HepG2 (cell line): Measurements from ENCODE around the gene DPH1. TPM values are rescaled to one million over a fixed set of nuclear protein-coding genes. Genes with fewer than 3 reads are reported as not detected.
A peak's percentile ranks its signal among the peaks of the same experiment; 100 is the strongest.

Experiments
- DMAP1 ChIP-seq: IDR thresholded peaks from 2 replicates; pipeline ENCODE4 v1.6.1; 2016
- KDM1A ChIP-seq: IDR thresholded peaks from 2 replicates; pipeline ENCODE4 v1.6.1; 2016; ENCODE audit warnings: missing compliant biosample characterization
- POGK ChIP-seq: sonication (generic); formaldehyde crosslinking; conservative IDR thresholded peaks from 2 replicates; pipeline ENCODE4 v1.8.0; 2022; ENCODE audit warnings: mild to moderate bottlenecking, moderate library complexity, missing genetic modification reagents
- SAP130 ChIP-seq: IDR thresholded peaks from 2 replicates; pipeline ENCODE4 v1.6.1; 2016; ENCODE audit warnings: low read depth
- TAF1 ChIP-seq: sonication (generic); formaldehyde crosslinking; IDR thresholded peaks from 2 replicates; pipeline ENCODE4 v1.4.0; 2020; ENCODE audit warnings: missing genetic modification reagents
- ZKSCAN8 ChIP-seq: IDR thresholded peaks from 2 replicates; pipeline ENCODE4 v1.6.1; 2016; ENCODE audit warnings: borderline replicate concordance, missing genetic modification reagents, missing compliant biosample characterization
- ZMYM2 ChIP-seq: sonication (generic); formaldehyde crosslinking; IDR thresholded peaks from 2 replicates; pipeline ENCODE4 v1.8.0; 2022; ENCODE audit warnings: mild to moderate bottlenecking, missing genetic modification reagents
- polyA plus RNA-seq, 8 experiments: library from polyadenylated mRNA; depleted of rRNA in 3 of 8; stranded (reverse) in 7 of 8; unstranded in 1 of 8; fragments of >200 nt; fragmentation: Illumina TruSeq in 4 of 8; extraction: Trizol in 4 of 8; gene quantifications; 2 replicates each; pipeline versions ENCODE4 v1.2.1 to v1.2.3, GENCODE V29; 2011 to 2016; ENCODE audit warnings: low read depth in 4 of 8, missing spikeins in 1 of 8, mixed read lengths in 1 of 8; ENCODE audit not compliant: insufficient read depth in 1 of 8
- total RNA-seq, 5 experiments: library from RNA; depleted of rRNA; stranded (reverse); fragments of >200 nt; fragmentation: Illumina TruSeq; extraction: Trizol; gene quantifications; 2 replicates each; pipeline ENCODE4 v1.2.3, GENCODE V29; 2016; ENCODE audit warnings: low read depth in 1 of 5
- TF ChIP-seq, protein P1 (sequence below): sonication (generic); formaldehyde crosslinking; IDR thresholded peaks from 2 replicates; pipeline ENCODE4 v1.4.0; 2020; ENCODE audit warnings: missing genetic modification reagents

Gene DPH1
- total and polyA plus RNA-seq, 2 of the 13 experiments (the other 11 are each of a cell fraction or from before 2014, with no cell fraction given): 25.3 to 42.8 TPM

DNA sequence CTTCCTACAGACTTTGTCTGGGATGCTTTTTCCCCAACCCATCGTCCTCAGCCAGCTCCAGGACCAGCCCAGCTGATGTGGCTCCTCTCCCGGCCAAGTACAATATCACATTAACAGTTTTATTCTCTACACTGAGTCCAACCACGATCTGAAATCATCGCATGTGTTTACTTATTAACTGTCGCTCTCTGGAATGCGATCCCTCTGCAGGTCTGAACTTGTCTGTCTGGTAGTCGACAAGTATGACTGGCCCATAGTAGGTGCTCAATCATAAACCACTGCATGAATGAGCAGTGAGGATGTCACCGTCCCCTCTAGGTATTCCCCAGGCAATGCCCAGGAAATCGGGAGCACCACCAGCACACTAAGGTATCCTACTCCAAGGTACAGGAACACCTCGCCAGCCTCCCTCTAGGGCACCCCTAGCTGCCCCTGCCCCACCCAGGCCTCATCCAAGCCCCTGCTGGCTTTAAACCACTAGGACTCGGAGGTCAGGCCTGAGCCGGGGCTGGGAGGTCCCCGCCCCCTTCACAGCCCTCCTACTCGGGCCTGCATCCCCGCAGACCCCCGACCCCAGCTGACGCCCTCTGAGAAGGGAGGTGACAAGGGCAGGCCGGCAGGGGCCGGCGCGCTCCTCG is 32.5 kb upstream of the DPH1 start (continued):
- 0 out of 2 replicates have a peak, but pooled peaks have one; percentile 25 for TF ChIP-seq POGK (CRISPR knock-in tag)
- peak; percentile 9; the same call in 1 of the 2 replicates for TF ChIP-seq DMAP1 (CRISPR knock-in tag)
- TF ChIP-seq, protein P1, sequence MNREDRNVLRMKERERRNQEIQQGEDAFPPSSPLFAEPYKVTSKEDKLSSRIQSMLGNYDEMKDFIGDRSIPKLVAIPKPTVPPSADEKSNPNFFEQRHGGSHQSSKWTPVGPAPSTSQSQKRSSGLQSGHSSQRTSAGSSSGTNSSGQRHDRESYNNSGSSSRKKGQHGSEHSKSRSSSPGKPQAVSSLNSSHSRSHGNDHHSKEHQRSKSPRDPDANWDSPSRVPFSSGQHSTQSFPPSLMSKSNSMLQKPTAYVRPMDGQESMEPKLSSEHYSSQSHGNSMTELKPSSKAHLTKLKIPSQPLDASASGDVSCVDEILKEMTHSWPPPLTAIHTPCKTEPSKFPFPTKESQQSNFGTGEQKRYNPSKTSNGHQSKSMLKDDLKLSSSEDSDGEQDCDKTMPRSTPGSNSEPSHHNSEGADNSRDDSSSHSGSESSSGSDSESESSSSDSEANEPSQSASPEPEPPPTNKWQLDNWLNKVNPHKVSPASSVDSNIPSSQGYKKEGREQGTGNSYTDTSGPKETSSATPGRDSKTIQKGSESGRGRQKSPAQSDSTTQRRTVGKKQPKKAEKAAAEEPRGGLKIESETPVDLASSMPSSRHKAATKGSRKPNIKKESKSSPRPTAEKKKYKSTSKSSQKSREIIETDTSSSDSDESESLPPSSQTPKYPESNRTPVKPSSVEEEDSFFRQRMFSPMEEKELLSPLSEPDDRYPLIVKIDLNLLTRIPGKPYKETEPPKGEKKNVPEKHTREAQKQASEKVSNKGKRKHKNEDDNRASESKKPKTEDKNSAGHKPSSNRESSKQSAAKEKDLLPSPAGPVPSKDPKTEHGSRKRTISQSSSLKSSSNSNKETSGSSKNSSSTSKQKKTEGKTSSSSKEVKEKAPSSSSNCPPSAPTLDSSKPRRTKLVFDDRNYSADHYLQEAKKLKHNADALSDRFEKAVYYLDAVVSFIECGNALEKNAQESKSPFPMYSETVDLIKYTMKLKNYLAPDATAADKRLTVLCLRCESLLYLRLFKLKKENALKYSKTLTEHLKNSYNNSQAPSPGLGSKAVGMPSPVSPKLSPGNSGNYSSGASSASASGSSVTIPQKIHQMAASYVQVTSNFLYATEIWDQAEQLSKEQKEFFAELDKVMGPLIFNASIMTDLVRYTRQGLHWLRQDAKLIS (CRISPR knock-in tag): 0 out of 2 replicates have a peak, but pooled peaks have one; percentile 36
- TF ChIP-seq ZMYM2 (CRISPR knock-in tag): 0 out of 2 replicates have a peak, but pooled peaks have one; percentile 20
- TF ChIP-seq SAP130: peak; percentile 29; the same call in 1 of the 2 replicates
- peak; percentile 35; the same call in 1 of the 2 replicates for TF ChIP-seq TAF1 (CRISPR knock-in tag)
- peak; percentile 0; the same call in 1 of the 2 replicates for TF ChIP-seq KDM1A (CRISPR knock-in tag)
- TF ChIP-seq ZKSCAN8 (CRISPR knock-in tag): no peak
